Colonic mucosa (tissue), 4 donors: ENCODE measurements around the gene MUSK. TPM values are rescaled to one million over a fixed set of nuclear protein-coding genes. Genes with fewer than 3 reads are reported as not detected.
A peak's percentile ranks its signal among the peaks of the same experiment; 100 is the strongest.

Source experiments
- DNase-seq: peaks from one replicate; pipeline ENCODE4 v3.0.0-alpha.2; 2020
- H3K27ac ChIP-seq: fragments of 200-600 bp; one replicate; pipeline ENCODE4 v1.8.0; 2021
- H3K27me3 ChIP-seq: fragments of 200-600 bp; one replicate; pipeline ENCODE4 v1.8.0; 2021
- H3K36me3 ChIP-seq: fragments of 200-600 bp; one replicate; pipeline ENCODE4 v1.8.0; 2021
- H3K4me1 ChIP-seq: fragments of 200-600 bp; one replicate; pipeline ENCODE4 v1.8.0; 2021; ENCODE audit warnings: mild to moderate bottlenecking
- H3K4me3 ChIP-seq: fragments of 200-600 bp; one replicate; pipeline ENCODE4 v1.8.0; 2021
- H3K9ac ChIP-seq, 2 donors: one replicate each; pipeline ENCODE4 v1.7.0; 2013; ENCODE audit warnings: control low read depth in 2 of 2, low read depth in 2 of 2, low read length in 2 of 2
- H3K9me3 ChIP-seq: fragments of 200-600 bp; one replicate; pipeline ENCODE4 v1.8.0; 2021
- CTCF ChIP-seq: fragments of 200-600 bp; IDR thresholded peaks from one replicate; pipeline ENCODE4 v1.8.0; 2022; ENCODE audit warnings: antibody characterized with exemption, mild to moderate bottlenecking
- intact Hi-C: fragments of 100-400 bp; cut with DNase I; formaldehyde crosslinking; loops from one replicate; pipeline ENCODE4 v1.14.1; 2022
- total RNA-seq, 2 donors: library from RNA; stranded (reverse); fragmentation: NEBNext Ultra II Directional in 1 of 2; extraction: Animal tissue kit (Norgen Biotek cat#: 25700) in 1 of 2; gene quantifications; one replicate each; pipeline ENCODE4 v1.2.1, GENCODE V29; 2021
- donor health status: healthy.
- donor health status: DM: no; HTN: no; CAD: no.
- donor health status: DM: no; HTN: no; CAD: no.

MUSK gene
- total RNA-seq, 2 donors from 2014 or later, result 0.94 to 2.0 TPM

GRCh38 chr9:110648696-110649095 lies 19.9 kb upstream of the MUSK start:
- intact Hi-C loops, result loop anchor here (10.0 kb wide), 1 partner anchor 386 kb away; the partner anchor contains the start of gene LPAR1
- Histone ChIP-seq H3K4me3 (no peak overlapping the region), H3K27ac (no peak overlapping the region), H3K9ac (no peak overlapping the region), H3K36me3 (no peaks in the 10 kb centered on the region), H3K27me3 (no peaks in the 10 kb centered on the region), H3K9me3 (no peaks in the 10 kb centered on the region), H3K4me1 (no peaks in the 10 kb centered on the region)
- no peak for TF ChIP-seq CTCF
- no peak for DNase-seq

GRCh38 chr9:110650261-110650660 lies 18.3 kb upstream of the MUSK start:
- Histone ChIP-seq H3K27me3 (no peaks in the 10 kb centered on the region), H3K36me3 (no peaks in the 10 kb centered on the region), H3K4me1 (no peaks in the 10 kb centered on the region), H3K4me3 (no peak overlapping the region), H3K9me3 (no peaks in the 10 kb centered on the region), H3K27ac (peak overlapping the region; percentile 10), H3K9ac (no peak overlapping the region)
- no peak for TF ChIP-seq CTCF
- intact Hi-C loops, result no loop called here
- DNase-seq, result no peak

- no peaks in the 10 kb centered on the region for H3K36me3 ChIP-seq
- DNase-seq, result no peak
- TF ChIP-seq CTCF, result no peak
- no peak overlapping the region for H3K4me3 ChIP-seq
- intact Hi-C loops, result no loop called here
- no peaks in the 10 kb centered on the region for H3K4me1 ChIP-seq
- no peaks in the 10 kb centered on the region for H3K9me3 ChIP-seq
- H3K27me3 ChIP-seq, result no peaks in the 10 kb centered on the region
- no peak overlapping the region for H3K9ac ChIP-seq
- no peak overlapping the region for H3K27ac ChIP-seq
Measured at GRCh38 chr9:110650991-110651411, 17.6 kb upstream of the MUSK start.

- Histone ChIP-seq H3K27me3 (no peaks in the 10 kb centered on the region), H3K9ac (no peak overlapping the region), H3K4me3 (no peak overlapping the region), H3K27ac (no peak overlapping the region), H3K9me3 (no peaks in the 10 kb centered on the region), H3K4me1 (no peaks in the 10 kb centered on the region), H3K36me3 (no peaks in the 10 kb centered on the region)
- intact Hi-C loops, result no loop called here
- no peak for DNase-seq
- TF ChIP-seq CTCF, result no peak
Measured at GRCh38 chr9:110655754-110656641, 12.6 kb upstream of the MUSK start.

- H3K4me3 ChIP-seq, result no peak overlapping the region
- no peak for DNase-seq
- H3K36me3 ChIP-seq, result no peaks in the 10 kb centered on the region
- no peak overlapping the region for H3K9ac ChIP-seq
- TF ChIP-seq CTCF, result no peak
- H3K9me3 ChIP-seq, result no peaks in the 10 kb centered on the region
- H3K4me1 ChIP-seq, result no peaks in the 10 kb centered on the region
- no peaks in the 10 kb centered on the region for H3K27me3 ChIP-seq
- intact Hi-C loops, result no loop called here
- no peak overlapping the region for H3K27ac ChIP-seq
Measured at GRCh38 chr9:110659891-110660541, 8.6 kb upstream of the MUSK start.
